GM12864 (cell line): ENCODE data around the gene DCDC1.

Source experiments
- DNase-seq: peaks from one replicate; pipeline ENCODE4 v3.0.0-alpha.2; 2011; ENCODE audit warnings: low read depth
- H3K4me3 ChIP-seq: 2 replicates; pipeline ENCODE4 v1.5.1; 2011; ENCODE audit warnings: mild to moderate bottlenecking, low read depth, low read length, control low read depth
- CTCF ChIP-seq: IDR thresholded peaks from 2 replicates; pipeline ENCODE4 v1.5.1; 2011; ENCODE audit warnings: low read depth, mild to moderate bottlenecking, moderate library complexity, low read length, control low read depth, inconsistent platforms; ENCODE audit errors: missing control alignments

The DCDC1 gene

DNA sequence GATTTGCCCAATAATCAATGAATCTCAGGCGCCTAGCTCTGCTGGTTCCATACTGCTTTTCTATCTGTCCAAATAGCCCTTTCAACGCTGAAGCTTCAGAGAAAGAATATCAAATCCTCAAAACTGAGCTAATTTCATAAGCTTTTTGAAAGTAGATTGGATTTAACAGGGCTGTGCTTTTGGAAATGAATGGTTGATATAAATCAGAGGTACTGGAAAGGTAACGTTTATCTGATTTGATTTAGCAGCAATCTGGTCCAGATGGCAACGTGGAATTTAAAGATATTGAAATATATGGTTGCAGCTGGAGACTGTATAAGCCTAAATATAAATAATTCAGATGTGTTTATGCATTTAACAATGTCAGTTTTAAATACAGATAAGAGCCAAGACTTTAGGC is 553.9 kb downstream of the DCDC1 start:
- no peak for DNase-seq
- H3K4me3 ChIP-seq: no peak overlapping the region
- TF ChIP-seq CTCF: no peak

DNA sequence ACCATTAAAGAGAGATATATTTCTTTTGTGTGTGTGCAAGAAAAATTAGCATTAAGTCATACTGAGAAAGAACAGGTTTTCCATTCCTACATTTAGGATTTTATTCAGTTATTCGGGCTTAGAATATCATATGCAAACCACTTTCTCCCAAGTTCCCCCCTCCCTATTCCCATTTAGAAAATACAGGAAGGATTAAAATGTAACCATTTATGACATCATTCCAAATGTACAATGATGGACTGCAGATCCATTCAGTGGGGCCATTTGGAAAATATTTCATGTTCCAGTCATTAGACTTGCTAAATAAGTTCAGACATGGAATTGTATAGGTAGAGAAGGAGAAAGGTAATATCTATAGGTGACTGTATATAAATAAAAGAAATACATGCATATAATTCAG is 554.8 kb downstream of the DCDC1 start:
- DNase-seq: no peak
- TF ChIP-seq CTCF: no peak
- H3K4me3 ChIP-seq: no peak overlapping the region
